GM06990 (cell line): ENCODE results near the gene S100A10.

Experiments used
- DNase-seq: peaks from one replicate; pipeline ENCODE4 v3.0.0-alpha.2; 2011; ENCODE audit not compliant: insufficient read length; ENCODE audit errors: extremely low read depth
- H3K27me3 ChIP-seq: replicated peaks from 2 replicates; pipeline ENCODE4 v1.6.0; 2011; ENCODE audit warnings: low read length; ENCODE audit not compliant: control insufficient read depth, insufficient read depth
- H3K36me3 ChIP-seq: 2 replicates; pipeline ENCODE4 v1.5.1; 2011; ENCODE audit warnings: low read length; ENCODE audit not compliant: control insufficient read depth, insufficient read depth
- H3K4me3 ChIP-seq: replicated peaks from 2 replicates; pipeline ENCODE4 v1.5.1; 2011; ENCODE audit warnings: low read depth, mild to moderate bottlenecking, control low read depth, low read length
- CTCF ChIP-seq: IDR thresholded peaks from 2 replicates; pipeline ENCODE4 v1.5.1; 2011; ENCODE audit warnings: low read length, control low read depth, mild to moderate bottlenecking, inconsistent platforms; ENCODE audit not compliant: insufficient read depth, poor library complexity, severe bottlenecking

S100A10 gene

GRCh38 chr1:151978922-151979321, 14.7 kb downstream of the S100A10 start:
- no peak for TF ChIP-seq CTCF
- Histone ChIP-seq H3K36me3 (no peaks in the 10 kb centered on the region), H3K4me3 (no peak overlapping the region), H3K27me3 (peaks cover 2% of the 10 kb centered on the region)
- no peak for DNase-seq

- H3K27me3 ChIP-seq, result no peaks in the 10 kb centered on the region; the same call in 1 of the 2 replicates
Measured at GRCh38 chr1:151977662-151978230, 15.9 kb downstream of the S100A10 start.

GRCh38 chr1:151976858-151977257, 16.8 kb downstream of the S100A10 start:
- H3K27me3 ChIP-seq, result no peaks in the 10 kb centered on the region; the same call in 1 of the 2 replicates
- DNase-seq, result no peak
- H3K36me3 ChIP-seq, result no peaks in the 10 kb centered on the region

More at GRCh38 chr1:151977662-151978230, 15.9 kb downstream of the S100A10 start:
- Histone ChIP-seq H3K4me3 (no peak overlapping the region), H3K36me3 (no peaks in the 10 kb centered on the region)
- TF ChIP-seq CTCF, result no peak
- no peak for DNase-seq

GRCh38 chr1:151976015-151976343, 17.7 kb downstream of the S100A10 start:
- Histone ChIP-seq H3K4me3 (no peak overlapping the region), H3K27me3 (no peaks in the 10 kb centered on the region; the same call in 1 of the 2 replicates), H3K36me3 (no peaks in the 10 kb centered on the region)
- no peak for DNase-seq
- no peak for TF ChIP-seq CTCF

More at GRCh38 chr1:151976858-151977257, 16.8 kb downstream of the S100A10 start:
- H3K4me3 ChIP-seq, result no peak overlapping the region
- TF ChIP-seq CTCF, result no peak

- H3K4me3 ChIP-seq, result no peak overlapping the region
- no peak for DNase-seq
- no peaks in the 10 kb centered on the region; the same call in 1 of the 2 replicates for H3K27me3 ChIP-seq
- no peaks in the 10 kb centered on the region for H3K36me3 ChIP-seq
- TF ChIP-seq CTCF, result no peak
Measured at GRCh38 chr1:151975311-151976014, 18.2 kb downstream of the S100A10 start.
